Tibial nerve (tissue), 4 donors: ENCODE data around the gene DNAJC11. TPM values are rescaled to one million over a fixed set of nuclear protein-coding genes. Genes with fewer than 3 reads are reported as not detected.

Source experiments
- DNase-seq, 2 donors: peaks; one replicate each; pipeline ENCODE4 v3.0.0-alpha.2; 2019; ENCODE audit warnings: low spot score in 2 of 2
- H3K27ac ChIP-seq, 4 donors: fragments of 200-600 bp; sonication (generic) in 3 of 4; one replicate each; pipeline ENCODE4 v1.5.1; 2017 to 2019; ENCODE audit warnings: mild to moderate bottlenecking in 1 of 4
- H3K27me3 ChIP-seq, 2 donors: fragments of 200-600 bp; sonication (generic) in 1 of 2; one replicate each; pipeline versions ENCODE4 v1.5.1 to v1.6.0; 2017 to 2019
- H3K36me3 ChIP-seq, 3 donors: fragments of 200-600 bp; sonication (generic); one replicate each; pipeline ENCODE4 v1.5.1; 2018 to 2019
- H3K4me1 ChIP-seq, 4 donors: fragments of 200-600 bp; sonication (generic) in 3 of 4; one replicate each; pipeline ENCODE4 v1.5.1; 2017 to 2019
- H3K4me3 ChIP-seq, 4 donors: fragments of 200-600 bp; sonication (generic) in 3 of 4; one replicate each; pipeline ENCODE4 v1.5.1; 2017 to 2019; ENCODE audit warnings: mild to moderate bottlenecking in 1 of 4, moderate library complexity in 1 of 4
- H3K9me3 ChIP-seq, 4 donors: fragments of 200-600 bp; sonication (generic) in 3 of 4; one replicate each; pipeline ENCODE4 v1.5.1; 2017 to 2019
- EP300 ChIP-seq, 2 donors: sonication (generic); formaldehyde crosslinking; IDR thresholded peaks; one replicate each; pipeline ENCODE4 v1.6.1; 2017; ENCODE audit warnings: antibody characterized with exemption in 2 of 2, mild to moderate bottlenecking in 1 of 2
- POLR2A ChIP-seq, 2 donors: fragments of 450-650 bp; IDR thresholded peaks; one replicate each; pipeline ENCODE4 v1.6.1; 2017; ENCODE audit warnings: antibody characterized with exemption in 2 of 2, mild to moderate bottlenecking in 2 of 2, moderate library complexity in 2 of 2
- WGBS, 2 donors: methylation state at CpG; one replicate each; pipeline ENCODE4 v1.1.5; 2018; 5-methylcytosine and 5-hydroxymethylcytosine counted together
- total RNA-seq, 4 donors: library from RNA; depleted of rRNA; stranded (reverse); fragments of >200 nt; gene quantifications; one replicate each; pipeline ENCODE4 v1.1.0, GENCODE V29; 2016
- TF ChIP-seq, protein P1 (sequence below), 5 experiments: fragments of 200-600 bp in 3 of 5; fragments of 450-650 bp in 2 of 5; sonication (generic) in 3 of 5; IDR thresholded peaks; one replicate each; pipeline ENCODE4 v1.5.1; 2016 to 2019; ENCODE audit warnings: antibody characterized with exemption in 5 of 5, mild to moderate bottlenecking in 3 of 5, moderate library complexity in 2 of 5

Gene DNAJC11
- total RNA-seq, 4 donors from 2014 or later: 24.9 to 36.9 (median 31.7) TPM

DNA sequence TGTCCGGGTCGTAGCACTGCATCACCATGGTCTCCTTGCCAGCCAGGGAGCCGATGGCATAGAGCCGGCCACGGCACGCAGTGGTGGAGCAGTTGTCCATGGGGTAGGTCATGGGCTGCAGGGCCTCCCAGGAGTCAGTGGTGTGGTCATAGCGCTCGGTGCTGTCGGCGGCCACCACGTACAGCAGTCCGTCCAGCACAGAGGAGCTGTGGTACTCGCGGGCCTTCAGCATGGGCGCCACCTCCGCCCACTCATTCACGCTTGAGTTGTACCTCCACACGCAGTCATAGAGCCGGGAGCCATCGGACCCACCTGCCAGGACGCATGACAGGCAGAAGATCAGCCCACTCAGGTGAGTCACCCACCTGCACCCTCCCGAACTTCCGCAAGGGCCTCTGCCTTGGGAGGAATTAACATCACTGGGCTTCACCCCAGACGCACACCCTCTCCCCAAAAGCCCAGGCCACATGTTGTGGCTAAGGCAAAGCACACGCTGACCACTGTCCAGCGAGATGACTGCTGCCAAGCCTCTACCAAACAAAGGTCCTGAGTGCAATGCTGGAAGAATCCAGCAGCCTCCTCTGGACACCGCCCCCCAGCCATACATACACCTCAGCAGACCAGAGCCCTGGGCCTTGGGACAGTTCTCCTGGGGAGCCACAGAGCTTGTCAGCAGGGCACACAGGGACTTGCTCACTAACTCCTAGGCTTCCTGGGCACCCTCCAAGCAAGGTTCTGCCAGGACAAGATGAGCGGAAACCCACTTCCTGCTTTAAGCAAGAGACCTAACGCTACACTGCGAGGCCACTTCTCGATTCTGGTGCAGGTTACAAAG lies 102.3 kb downstream of the DNAJC11 start:
- Histone ChIP-seq H3K4me3 (peak overlapping the region in 3 of 4 donors; percentile 95 to 97 (median 95)), H3K36me3 (peaks cover 0 to 55% (median 32%) of the 10 kb centered on the region in 3 donors), H3K9me3 (no peaks in the 10 kb centered on the region), H3K4me1 (peaks cover 0 to 65% (median 56%) of the 10 kb centered on the region in 4 donors), H3K27me3 (no peaks in the 10 kb centered on the region), H3K27ac (peak overlapping the region; percentile 95 to 100 (median 98))
- DNase-seq: no peak
- WGBS, 2 donors: 78 to 89% methylated on average over 20 to 25 of the region's 31 CpGs
- TF ChIP-seq EP300 (IDR thresholded peaks at IDR 0.05): no peak
- TF ChIP-seq, protein P1, sequence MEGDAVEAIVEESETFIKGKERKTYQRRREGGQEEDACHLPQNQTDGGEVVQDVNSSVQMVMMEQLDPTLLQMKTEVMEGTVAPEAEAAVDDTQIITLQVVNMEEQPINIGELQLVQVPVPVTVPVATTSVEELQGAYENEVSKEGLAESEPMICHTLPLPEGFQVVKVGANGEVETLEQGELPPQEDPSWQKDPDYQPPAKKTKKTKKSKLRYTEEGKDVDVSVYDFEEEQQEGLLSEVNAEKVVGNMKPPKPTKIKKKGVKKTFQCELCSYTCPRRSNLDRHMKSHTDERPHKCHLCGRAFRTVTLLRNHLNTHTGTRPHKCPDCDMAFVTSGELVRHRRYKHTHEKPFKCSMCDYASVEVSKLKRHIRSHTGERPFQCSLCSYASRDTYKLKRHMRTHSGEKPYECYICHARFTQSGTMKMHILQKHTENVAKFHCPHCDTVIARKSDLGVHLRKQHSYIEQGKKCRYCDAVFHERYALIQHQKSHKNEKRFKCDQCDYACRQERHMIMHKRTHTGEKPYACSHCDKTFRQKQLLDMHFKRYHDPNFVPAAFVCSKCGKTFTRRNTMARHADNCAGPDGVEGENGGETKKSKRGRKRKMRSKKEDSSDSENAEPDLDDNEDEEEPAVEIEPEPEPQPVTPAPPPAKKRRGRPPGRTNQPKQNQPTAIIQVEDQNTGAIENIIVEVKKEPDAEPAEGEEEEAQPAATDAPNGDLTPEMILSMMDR (IDR thresholded peaks at IDR 0.05): no peak
- no peak for TF ChIP-seq POLR2A (IDR thresholded peaks at IDR 0.05)

DNA sequence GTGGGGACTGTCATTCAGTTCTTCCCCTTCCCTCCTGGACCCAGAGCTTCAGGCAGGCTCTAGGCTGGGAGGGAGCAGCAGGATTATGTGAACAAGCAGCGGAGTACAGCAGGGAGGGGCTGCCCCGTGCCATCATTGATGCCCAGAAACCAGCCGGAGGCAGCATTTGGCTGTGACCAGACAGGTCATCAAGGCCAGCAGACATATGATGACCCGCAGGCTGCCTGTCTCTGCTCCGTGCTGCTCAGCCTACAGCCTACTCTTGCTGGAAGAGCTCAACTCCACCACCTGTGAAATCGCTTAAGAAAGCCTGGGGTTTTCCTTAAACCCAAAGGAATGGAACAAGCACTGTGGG lies 103.9 kb downstream of the DNAJC11 start:
- Histone ChIP-seq H3K4me1 (peaks cover 0 to 63% (median 48%) of the 10 kb centered on the region in 4 donors), H3K9me3 (no peaks in the 10 kb centered on the region), H3K27ac (peak overlapping the region in 2 of 4 donors; percentile 38 to 47), H3K4me3 (no peak overlapping the region), H3K27me3 (no peaks in the 10 kb centered on the region), H3K36me3 (peaks cover 0 to 71% (median 47%) of the 10 kb centered on the region in 3 donors)
- TF ChIP-seq, protein P1 (IDR thresholded peaks at IDR 0.05): no peak
- no peak for TF ChIP-seq POLR2A (IDR thresholded peaks at IDR 0.05)
- no peak for TF ChIP-seq EP300 (IDR thresholded peaks at IDR 0.05)
- 75 to 82% methylated on average over 4 to 6 of the region's 6 CpGs for WGBS, 2 donors
- DNase-seq: no peak

DNA sequence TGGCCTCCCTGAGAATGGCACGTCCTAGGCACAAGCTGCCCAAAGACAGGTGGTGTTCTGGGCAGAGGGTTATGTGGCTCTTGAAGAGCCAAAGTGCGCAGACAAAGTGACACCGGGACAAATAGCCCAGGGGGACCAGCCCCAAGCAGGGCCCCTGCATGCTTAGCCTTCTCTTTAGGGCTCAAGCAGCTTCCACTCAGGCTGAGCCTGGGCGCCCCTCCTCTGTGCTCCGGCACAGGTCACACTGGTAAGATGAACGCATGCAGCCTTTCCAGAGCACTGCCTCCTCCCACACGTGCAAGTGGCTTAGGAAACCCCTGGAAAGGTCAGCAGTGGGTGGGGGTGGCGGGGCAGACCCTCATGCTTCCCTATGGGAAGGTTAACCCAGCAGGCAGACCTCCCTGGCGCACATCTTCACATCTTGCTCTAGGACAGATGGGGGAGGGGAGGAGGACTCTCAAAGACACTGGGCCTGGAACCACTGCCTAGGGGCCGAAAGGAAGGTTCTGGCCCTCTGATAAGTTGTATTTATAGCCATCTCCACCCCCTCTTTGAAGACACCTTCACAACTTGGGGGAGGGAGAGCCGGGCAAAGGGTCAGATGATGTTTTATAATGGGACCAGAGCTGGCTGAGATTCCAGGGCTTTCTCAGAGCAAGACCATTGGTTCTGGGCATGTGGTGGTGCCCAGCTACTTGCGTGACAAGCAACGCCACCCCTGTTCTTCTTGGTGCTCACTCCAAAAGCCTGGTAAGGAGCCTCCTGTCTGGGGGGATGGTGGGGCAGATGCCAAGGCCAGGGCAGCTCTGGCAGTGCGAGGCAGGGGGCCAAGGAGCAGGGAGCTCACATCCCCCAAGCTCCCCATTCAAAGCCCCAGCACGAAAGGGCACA lies 104.5 kb downstream of the DNAJC11 start:
- peaks cover 0 to 78% (median 47%) of the 10 kb centered on the region in 3 donors for H3K36me3 ChIP-seq
- no peak for DNase-seq
- TF ChIP-seq, protein P1 (IDR thresholded peaks at IDR 0.05): no peak
- TF ChIP-seq EP300 (IDR thresholded peaks at IDR 0.05) (no peak), POLR2A (IDR thresholded peaks at IDR 0.05) (no peak)
- WGBS, 2 donors: 70 to 72% methylated on average over 10 to 13 of the region's 15 CpGs
- H3K9me3 ChIP-seq: no peaks in the 10 kb centered on the region
- H3K4me1 ChIP-seq: peaks cover 0 to 69% (median 48%) of the 10 kb centered on the region in 4 donors
- no peaks in the 10 kb centered on the region for H3K27me3 ChIP-seq
- H3K27ac ChIP-seq: peak overlapping the region in 2 of 4 donors; percentile 47 to 53
- peak overlapping the region in 2 of 4 donors; percentile 5 to 17 for H3K4me3 ChIP-seq

GRCh38 chr1:6596351-6596750 lies 105.3 kb downstream of the DNAJC11 start:
- Histone ChIP-seq H3K27me3 (no peaks in the 10 kb centered on the region), H3K9me3 (no peaks in the 10 kb centered on the region), H3K36me3 (peaks cover 0 to 85% (median 47%) of the 10 kb centered on the region in 3 donors), H3K4me1 (peaks cover 0 to 73% (median 48%) of the 10 kb centered on the region in 4 donors), H3K4me3 (peak overlapping the region in 1 of 4 donors; percentile 17), H3K27ac (peak overlapping the region in 2 of 4 donors; percentile 47 to 53)
- DNase-seq: no peak
- TF ChIP-seq EP300 (IDR thresholded peaks at IDR 0.05) (no peak), POLR2A (IDR thresholded peaks at IDR 0.05) (no peak)
- TF ChIP-seq, protein P1 (IDR thresholded peaks at IDR 0.05): no peak
- 51 to 56% methylated on average over 7 of the region's 7 CpGs for WGBS, 2 donors
